ENCODE data around the gene PGBD4. TPM values are rescaled to one million over a fixed set of nuclear protein-coding genes. Genes with fewer than 3 reads are reported as not detected.
"Not testable (repeated sequence)": the region's sequence is repeated elsewhere in the genome, so short reads cannot be mapped to it uniquely, and the experiment has no call there.

Gene PGBD4
- total RNA-seq, 2 experiments from 2014 or later = 4.1 to 4.4 TPM

DNA sequence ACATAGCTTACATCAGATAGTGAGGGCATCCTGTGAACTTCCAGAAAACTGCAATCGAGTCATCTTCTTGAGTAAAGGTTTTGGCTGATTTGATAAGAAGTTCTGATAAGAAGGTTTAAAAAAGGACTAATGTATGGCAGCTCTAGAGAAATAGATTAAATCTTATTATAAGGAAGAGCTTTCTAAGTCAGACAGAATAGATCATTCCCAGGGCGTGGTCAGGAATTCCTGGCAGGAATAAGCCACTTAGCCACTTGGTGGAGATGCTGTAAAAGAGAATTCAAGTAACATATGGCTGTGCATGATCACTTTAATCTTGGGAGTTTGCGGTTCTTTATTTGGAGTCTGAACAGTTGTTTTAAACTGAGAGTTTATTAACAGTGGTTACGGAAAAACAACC, 17.4 kb downstream of the PGBD4 start:
- H3K9me3 ChIP-seq (ENCODE audit: low read length) = no peaks in the 10 kb centered on the region
- no peaks in the 10 kb centered on the region for H3K9me2 ChIP-seq (ENCODE audit: insufficient read depth, low read length)
- H3K4me3 ChIP-seq (ENCODE audit: low read depth, low read length, poor library complexity, severe bottlenecking) = no peak overlapping the region
- no peaks in the 10 kb centered on the region for H3K79me2 ChIP-seq (ENCODE audit: insufficient read depth, low read depth, low read length)
- H3K4me2 ChIP-seq (ENCODE audit: low read length) = no peak overlapping the region
- no peaks in the 10 kb centered on the region; the same call in 1 of the 2 replicates for H3K36me3 ChIP-seq (ENCODE audit: insufficient read depth, low read length)
- no peak for DNase-seq (ENCODE audit: low spot score)
- no peak overlapping the region for H3K27ac ChIP-seq (ENCODE audit: low read depth, low read length, poor library complexity, severe bottlenecking)
- TF ChIP-seq EZH2phosphoT487 (IDR thresholded peaks at IDR 0.05; ENCODE audit: borderline replicate concordance, low read depth, low read length) = no peak
- TF ChIP-seq, protein P1, sequence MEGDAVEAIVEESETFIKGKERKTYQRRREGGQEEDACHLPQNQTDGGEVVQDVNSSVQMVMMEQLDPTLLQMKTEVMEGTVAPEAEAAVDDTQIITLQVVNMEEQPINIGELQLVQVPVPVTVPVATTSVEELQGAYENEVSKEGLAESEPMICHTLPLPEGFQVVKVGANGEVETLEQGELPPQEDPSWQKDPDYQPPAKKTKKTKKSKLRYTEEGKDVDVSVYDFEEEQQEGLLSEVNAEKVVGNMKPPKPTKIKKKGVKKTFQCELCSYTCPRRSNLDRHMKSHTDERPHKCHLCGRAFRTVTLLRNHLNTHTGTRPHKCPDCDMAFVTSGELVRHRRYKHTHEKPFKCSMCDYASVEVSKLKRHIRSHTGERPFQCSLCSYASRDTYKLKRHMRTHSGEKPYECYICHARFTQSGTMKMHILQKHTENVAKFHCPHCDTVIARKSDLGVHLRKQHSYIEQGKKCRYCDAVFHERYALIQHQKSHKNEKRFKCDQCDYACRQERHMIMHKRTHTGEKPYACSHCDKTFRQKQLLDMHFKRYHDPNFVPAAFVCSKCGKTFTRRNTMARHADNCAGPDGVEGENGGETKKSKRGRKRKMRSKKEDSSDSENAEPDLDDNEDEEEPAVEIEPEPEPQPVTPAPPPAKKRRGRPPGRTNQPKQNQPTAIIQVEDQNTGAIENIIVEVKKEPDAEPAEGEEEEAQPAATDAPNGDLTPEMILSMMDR (conservative IDR thresholded peaks at IDR 0.05; ENCODE audit: low read length) = no peak
- POLR2A ChIA-PET = interaction anchor here (1.1 kb wide), 1 partner anchor 89 kb away, joined by 3 read pairs; no protein-coding TSS in a partner anchor
- no peaks in the 10 kb centered on the region for H4K20me1 ChIP-seq (ENCODE audit: insufficient read depth, low read length)
- intact Hi-C loops (cut with micrococcal nuclease; ENCODE audit: unreplicated experiment) = no loop called here
- no peaks in the 10 kb centered on the region for H3K4me1 ChIP-seq (ENCODE audit: insufficient read depth, low read length, poor library complexity, severe bottlenecking)
- no TSS peak for BruUV-seq (replicated peaks)
- CTCF ChIA-PET (ENCODE audit: unreplicated experiment) = no interaction called here
- no peak overlapping the region for H2AFZ ChIP-seq (ENCODE audit: low read length)

DNA sequence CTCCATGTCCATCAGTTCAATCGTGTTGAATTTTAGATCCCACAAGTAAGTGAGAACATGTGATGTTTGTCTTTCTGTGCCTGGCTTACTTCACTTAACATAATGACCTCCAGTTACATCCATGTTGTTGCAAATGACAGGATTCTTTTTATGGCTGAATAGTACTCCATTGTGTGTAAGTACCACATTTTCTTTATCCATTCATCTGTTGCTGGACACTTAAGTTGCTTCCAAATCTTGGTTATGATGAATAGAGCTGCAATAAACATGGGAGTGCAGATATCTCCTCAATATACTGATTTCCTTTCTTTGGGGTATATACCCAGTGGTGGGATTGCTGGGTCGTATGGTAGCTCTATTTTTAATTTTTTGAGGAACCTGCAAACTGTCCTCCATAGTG, 18.5 kb downstream of the PGBD4 start:
- BruUV-seq (replicated peaks); H3K4me3 ChIP-seq (ENCODE audit: low read depth, low read length, poor library complexity, severe bottlenecking); intact Hi-C loops (cut with micrococcal nuclease; ENCODE audit: unreplicated experiment); H3K9me3 ChIP-seq (ENCODE audit: low read length); H4K20me1 ChIP-seq (ENCODE audit: insufficient read depth, low read length); H3K27ac ChIP-seq (ENCODE audit: low read depth, low read length, poor library complexity, severe bottlenecking); H3K36me3 ChIP-seq (ENCODE audit: insufficient read depth, low read length); POLR2A ChIA-PET; H3K4me2 ChIP-seq (ENCODE audit: low read length); H3K79me2 ChIP-seq (ENCODE audit: insufficient read depth, low read depth, low read length); H3K9me2 ChIP-seq (ENCODE audit: insufficient read depth, low read length); H3K4me1 ChIP-seq (ENCODE audit: insufficient read depth, low read length, poor library complexity, severe bottlenecking); H2AFZ ChIP-seq (ENCODE audit: low read length); CTCF ChIA-PET (ENCODE audit: unreplicated experiment); DNase-seq (ENCODE audit: low spot score): not testable (repeated sequence)

DNA sequence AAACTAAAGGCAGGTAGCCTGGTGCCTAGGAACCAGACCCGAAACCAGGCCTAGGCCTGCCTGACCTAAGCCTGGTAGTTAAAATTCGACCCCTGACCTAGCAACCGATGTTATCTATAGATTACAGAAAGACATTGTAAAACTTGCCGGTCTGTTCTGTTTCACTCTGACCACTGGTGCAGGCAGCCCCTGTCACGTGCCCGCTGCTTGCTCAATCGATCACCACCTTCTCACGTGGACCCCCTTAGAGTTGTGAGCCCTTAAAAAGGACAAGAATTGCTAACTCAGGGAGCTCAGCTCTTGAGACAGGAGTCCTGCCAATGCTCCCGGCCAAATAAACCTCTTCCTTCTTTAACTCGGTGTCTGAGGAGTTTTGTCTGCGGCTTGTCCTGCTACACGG, 19.9 kb downstream of the PGBD4 start:
- intact Hi-C loops (cut with micrococcal nuclease; ENCODE audit: unreplicated experiment); BruUV-seq (replicated peaks); H3K4me1 ChIP-seq (ENCODE audit: insufficient read depth, low read length, poor library complexity, severe bottlenecking); H3K9me3 ChIP-seq (ENCODE audit: low read length); H3K36me3 ChIP-seq (ENCODE audit: insufficient read depth, low read length); H4K20me1 ChIP-seq (ENCODE audit: insufficient read depth, low read length); H3K27ac ChIP-seq (ENCODE audit: low read depth, low read length, poor library complexity, severe bottlenecking); H3K4me3 ChIP-seq (ENCODE audit: low read depth, low read length, poor library complexity, severe bottlenecking); H3K9me2 ChIP-seq (ENCODE audit: insufficient read depth, low read length); H3K79me2 ChIP-seq (ENCODE audit: insufficient read depth, low read depth, low read length); DNase-seq (ENCODE audit: low spot score); H2AFZ ChIP-seq (ENCODE audit: low read length); H3K4me2 ChIP-seq (ENCODE audit: low read length); CTCF ChIA-PET (ENCODE audit: unreplicated experiment): not testable (repeated sequence)
- POLR2A ChIA-PET = interaction anchor here (0.5 to 1.2 kb wide), 3 partner anchors 11 to 247 kb away, joined by 3 to 4 read pairs (median 3); no protein-coding TSS in a partner anchor

DNA sequence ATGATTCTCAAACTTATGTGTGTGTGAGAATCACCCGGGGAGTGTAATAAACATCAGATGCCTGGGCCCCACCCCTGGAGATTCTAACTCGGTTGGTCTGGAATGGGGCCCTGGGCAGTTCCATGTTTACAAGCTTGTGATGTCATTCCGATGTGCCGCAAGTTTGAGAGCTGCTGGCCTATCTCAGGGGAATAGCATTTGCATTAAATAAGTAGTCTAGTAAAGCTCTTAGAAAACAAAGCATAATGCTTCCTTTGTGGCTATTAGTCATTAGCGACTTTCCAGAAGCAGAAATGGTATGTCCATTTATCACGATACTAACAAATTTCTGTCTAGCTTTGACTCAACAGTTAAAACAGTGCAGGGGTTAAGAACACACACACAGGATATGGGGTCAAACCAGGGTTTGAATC, 20.9 kb downstream of the PGBD4 start:
- DNase-seq (ENCODE audit: low spot score) = no peak
- CTCF ChIA-PET (ENCODE audit: unreplicated experiment) = no interaction called here
- no peaks in the 10 kb centered on the region for H3K36me3 ChIP-seq (ENCODE audit: insufficient read depth, low read length)
- no peak overlapping the region for H2AFZ ChIP-seq (ENCODE audit: low read length)
- no peaks in the 10 kb centered on the region for H3K9me3 ChIP-seq (ENCODE audit: low read length)
- no peak overlapping the region for H3K4me2 ChIP-seq (ENCODE audit: low read length)
- no TSS peak for BruUV-seq (replicated peaks)
- H3K4me1 ChIP-seq (ENCODE audit: insufficient read depth, low read length, poor library complexity, severe bottlenecking) = no peaks in the 10 kb centered on the region
- no peak overlapping the region for H3K27ac ChIP-seq (ENCODE audit: low read depth, low read length, poor library complexity, severe bottlenecking)
- H3K79me2 ChIP-seq (ENCODE audit: insufficient read depth, low read depth, low read length) = no peaks in the 10 kb centered on the region
- no peak for TF ChIP-seq EZH2phosphoT487 (IDR thresholded peaks at IDR 0.05; ENCODE audit: borderline replicate concordance, low read depth, low read length)
- TF ChIP-seq, protein P1 (conservative IDR thresholded peaks at IDR 0.05; ENCODE audit: low read length) = no peak
- H3K4me3 ChIP-seq (ENCODE audit: low read depth, low read length, poor library complexity, severe bottlenecking) = no peak overlapping the region
- POLR2A ChIA-PET = interaction anchor here (1.2 kb wide), 1 partner anchor 10 kb away, joined by 3 read pairs; no protein-coding TSS in a partner anchor
- H4K20me1 ChIP-seq (ENCODE audit: insufficient read depth, low read length) = no peaks in the 10 kb centered on the region
- intact Hi-C loops (cut with micrococcal nuclease; ENCODE audit: unreplicated experiment) = no loop called here
- H3K9me2 ChIP-seq (ENCODE audit: insufficient read depth, low read length) = no peaks in the 10 kb centered on the region
